Endodermal cell (in vitro differentiated cells): ENCODE data around the gene SLIT3. TPM values are rescaled to one million over a fixed set of nuclear protein-coding genes. Genes with fewer than 3 reads are reported as not detected.

Experiments
- DNase-seq: peaks from one replicate; pipeline ENCODE4 v3.0.0-alpha.2; 2017
- H3K27ac ChIP-seq: 2 replicates; pipeline ENCODE4 v1.5.1; 2013; ENCODE audit warnings: mild to moderate bottlenecking, low read depth, low read length, moderate library complexity
- H3K27me3 ChIP-seq: 2 replicates; pipeline ENCODE4 v1.6.1; 2013; ENCODE audit warnings: mild to moderate bottlenecking, low read length, moderate library complexity; ENCODE audit not compliant: insufficient read depth, control insufficient read depth, poor library complexity, severe bottlenecking
- H3K36me3 ChIP-seq: 2 replicates; pipeline ENCODE4 v1.7.0; 2013; ENCODE audit warnings: mild to moderate bottlenecking, low read length, moderate library complexity; ENCODE audit not compliant: control insufficient read depth, insufficient read depth
- H3K4me1 ChIP-seq: one replicate; pipeline ENCODE4 v1.7.0; 2013; ENCODE audit warnings: low read length; ENCODE audit not compliant: control insufficient read depth, insufficient read depth
- H3K4me3 ChIP-seq: 2 replicates; pipeline ENCODE4 v1.5.1; 2013; ENCODE audit warnings: mild to moderate bottlenecking, low read length, moderate library complexity
- H3K9ac ChIP-seq: 2 replicates; pipeline ENCODE4 v1.6.1; 2013; ENCODE audit warnings: mild to moderate bottlenecking, low read length, moderate library complexity; ENCODE audit not compliant: poor library complexity, severe bottlenecking; ENCODE audit errors: extremely low read depth
- H3K9me3 ChIP-seq: 2 replicates; pipeline ENCODE4 v1.6.1; 2013; ENCODE audit warnings: mild to moderate bottlenecking, low read length, moderate library complexity; ENCODE audit not compliant: control insufficient read depth
- H3K27ac Mint-ChIP-seq: 2 replicates; pipeline ENCODE4 v1.8.0; 2020; ENCODE audit warnings: mixed read lengths
- H3K27me3 Mint-ChIP-seq: 2 replicates; pipeline ENCODE4 v1.8.0; 2021; ENCODE audit warnings: mild to moderate bottlenecking, mixed read lengths; ENCODE audit not compliant: insufficient read depth
- H3K36me3 Mint-ChIP-seq: 2 replicates; pipeline ENCODE4 v1.8.0; 2020; ENCODE audit warnings: low read depth, mixed read lengths
- H3K4me1 Mint-ChIP-seq: 2 replicates; pipeline ENCODE4 v1.8.0; 2020; ENCODE audit warnings: mixed read lengths
- H3K4me3 Mint-ChIP-seq: 2 replicates; pipeline ENCODE4 v1.8.0; 2020; ENCODE audit warnings: mild to moderate bottlenecking, moderate library complexity, mixed read lengths
- H3K9me3 Mint-ChIP-seq: 2 replicates; pipeline ENCODE4 v1.8.0; 2020; ENCODE audit warnings: mild to moderate bottlenecking, mixed read lengths
- WGBS, 2 experiments: methylation state at CpG; one replicate each; pipeline versions ENCODE4 v1.1.5 to v1.1.7; 2013; ENCODE audit warnings: missing lambda C conversion rate in 2 of 2, mixed read lengths in 1 of 2; ENCODE audit not compliant: insufficient coverage in 1 of 2, insufficient read length in 1 of 2; 5-methylcytosine and 5-hydroxymethylcytosine counted together
- total RNA-seq, 2 donors: library from RNA; stranded (reverse); fragmentation: NEBNext Ultra II Directional in 1 of 2; extraction: Animal tissue kit (Norgen Biotek cat#: 25700) in 1 of 2; gene quantifications; 2 replicates in 1 of 2; 3 replicates in 1 of 2; pipeline ENCODE4 v1.2.1, GENCODE V29; 2021
- TF ChIP-seq, protein P1 (sequence below): fragments of 200-600 bp; sonication (generic); conservative IDR thresholded peaks from 2 replicates; pipeline ENCODE4 v1.5.0; 2021; ENCODE audit warnings: antibody characterized with exemption, mild to moderate bottlenecking

Gene SLIT3
- total RNA-seq, 2 donors from 2014 or later, result 2.5 to 3.4 TPM

DNA sequence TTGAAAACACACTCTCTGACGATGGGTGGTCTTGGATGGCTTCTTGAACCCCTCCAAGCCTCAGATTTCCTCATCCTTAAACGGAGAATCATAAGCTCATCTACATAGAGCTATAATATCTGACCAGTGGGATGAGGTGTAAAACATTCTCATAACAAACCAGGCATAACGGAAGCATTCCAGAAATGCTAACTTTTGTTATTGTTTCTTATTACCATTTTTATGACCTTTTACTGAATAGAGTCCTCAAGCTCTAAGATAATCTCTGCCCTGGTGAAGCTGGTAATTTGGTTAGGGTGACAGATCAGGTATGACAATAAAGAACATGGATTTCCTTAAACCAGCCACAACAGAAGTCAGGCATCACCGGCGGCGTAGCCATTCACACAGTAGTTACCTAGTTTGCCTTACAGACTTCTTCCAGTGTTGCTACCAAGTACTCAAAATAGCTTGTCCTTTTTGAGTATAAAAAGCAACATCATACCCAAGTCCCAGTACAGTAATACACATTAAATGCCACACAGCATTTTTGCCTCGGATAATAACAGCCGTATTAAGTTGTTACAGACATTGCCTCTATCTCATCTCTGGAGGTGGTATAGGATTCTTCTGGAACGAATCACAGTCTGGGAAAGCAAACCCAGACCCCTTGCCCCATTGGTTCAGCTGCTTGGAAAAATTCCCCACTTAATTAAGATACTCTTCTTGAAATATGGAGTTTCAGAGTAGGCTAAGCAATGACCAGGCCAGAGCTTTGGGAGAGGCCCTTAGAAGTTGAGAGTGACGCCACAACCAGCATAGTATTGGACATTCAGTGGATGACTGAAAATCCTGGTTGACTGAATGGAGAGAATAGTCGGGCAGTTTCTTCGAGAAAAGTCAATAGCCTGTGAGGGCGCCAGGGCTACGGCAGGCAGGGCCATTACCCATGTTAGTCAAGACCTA is 252.5 kb downstream of the SLIT3 start:
- WGBS, 2 experiments, result 93 to 94% methylated on average over 14 of the region's 14 CpGs
- no peaks in the 10 kb centered on the region for H3K36me3 Mint-ChIP-seq

GRCh38 chr5:169044962-169045361 is 256.0 kb downstream of the SLIT3 start:
- H3K27me3 Mint-ChIP-seq, result peaks cover 17% of the 10 kb centered on the region
- H3K9ac ChIP-seq, result no peak overlapping the region
- WGBS, 2 experiments, result 85 to 95% methylated on average over 5 to 6 of the region's 6 CpGs
- H3K27ac ChIP-seq, result no peak overlapping the region
- H3K27me3 ChIP-seq, result peaks cover 8% of the 10 kb centered on the region
- no peaks in the 10 kb centered on the region for H3K36me3 Mint-ChIP-seq
- H3K4me1 ChIP-seq, result no peaks in the 10 kb centered on the region
- H3K4me1 Mint-ChIP-seq, result no peaks in the 10 kb centered on the region
- no peak overlapping the region for H3K27ac Mint-ChIP-seq
- H3K9me3 Mint-ChIP-seq, result peaks cover 2% of the 10 kb centered on the region
- no peaks in the 10 kb centered on the region for H3K9me3 ChIP-seq
- TF ChIP-seq, protein P1, sequence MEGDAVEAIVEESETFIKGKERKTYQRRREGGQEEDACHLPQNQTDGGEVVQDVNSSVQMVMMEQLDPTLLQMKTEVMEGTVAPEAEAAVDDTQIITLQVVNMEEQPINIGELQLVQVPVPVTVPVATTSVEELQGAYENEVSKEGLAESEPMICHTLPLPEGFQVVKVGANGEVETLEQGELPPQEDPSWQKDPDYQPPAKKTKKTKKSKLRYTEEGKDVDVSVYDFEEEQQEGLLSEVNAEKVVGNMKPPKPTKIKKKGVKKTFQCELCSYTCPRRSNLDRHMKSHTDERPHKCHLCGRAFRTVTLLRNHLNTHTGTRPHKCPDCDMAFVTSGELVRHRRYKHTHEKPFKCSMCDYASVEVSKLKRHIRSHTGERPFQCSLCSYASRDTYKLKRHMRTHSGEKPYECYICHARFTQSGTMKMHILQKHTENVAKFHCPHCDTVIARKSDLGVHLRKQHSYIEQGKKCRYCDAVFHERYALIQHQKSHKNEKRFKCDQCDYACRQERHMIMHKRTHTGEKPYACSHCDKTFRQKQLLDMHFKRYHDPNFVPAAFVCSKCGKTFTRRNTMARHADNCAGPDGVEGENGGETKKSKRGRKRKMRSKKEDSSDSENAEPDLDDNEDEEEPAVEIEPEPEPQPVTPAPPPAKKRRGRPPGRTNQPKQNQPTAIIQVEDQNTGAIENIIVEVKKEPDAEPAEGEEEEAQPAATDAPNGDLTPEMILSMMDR, result no peak
- H3K4me3 Mint-ChIP-seq, result no peak overlapping the region
- H3K36me3 ChIP-seq, result no peaks in the 10 kb centered on the region
- DNase-seq, result no peak
- H3K4me3 ChIP-seq, result no peak overlapping the region

More for the DNA sequence above, 252.5 kb downstream of the SLIT3 start:
- Mint-ChIP-seq H3K4me3 (no peak overlapping the region), H3K27me3 (peaks cover 16% of the 10 kb centered on the region), H3K4me1 (no peaks in the 10 kb centered on the region), H3K9me3 (peaks cover 2% of the 10 kb centered on the region), H3K27ac (no peak overlapping the region)
- H3K36me3 ChIP-seq, result no peaks in the 10 kb centered on the region
- no peak overlapping the region for H3K27ac ChIP-seq
- H3K4me1 ChIP-seq, result no peaks in the 10 kb centered on the region
- H3K4me3 ChIP-seq, result no peak overlapping the region
- DNase-seq, result no peak
- no peak overlapping the region for H3K9ac ChIP-seq
- no peaks in the 10 kb centered on the region for H3K27me3 ChIP-seq
- H3K9me3 ChIP-seq, result no peaks in the 10 kb centered on the region
- TF ChIP-seq, protein P1, result no peak

DNA sequence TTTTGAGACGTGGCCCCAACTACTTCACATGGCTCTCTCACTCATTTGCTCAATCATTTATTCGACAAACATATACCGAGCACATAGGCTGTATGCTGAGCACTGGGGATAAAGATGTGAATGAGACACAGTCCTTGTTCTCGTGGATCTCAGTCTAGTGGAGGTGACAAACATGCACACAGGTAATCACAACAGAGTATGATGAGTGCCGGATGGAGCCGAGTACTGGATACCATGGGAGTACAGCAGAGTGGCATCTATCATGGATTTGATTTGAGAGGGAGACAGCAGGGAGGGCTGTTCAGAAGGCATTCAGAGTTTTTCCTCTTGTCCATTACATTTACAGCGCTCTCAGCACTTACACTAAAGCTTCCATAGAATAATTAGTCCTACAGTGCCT is 259.8 kb downstream of the SLIT3 start:
- WGBS, 2 experiments, result 96 to 98% methylated on average over 6 to 7 of the region's 7 CpGs

More for the DNA sequence above, 259.8 kb downstream of the SLIT3 start:
- Mint-ChIP-seq H3K4me1 (peaks cover 5% of the 10 kb centered on the region), H3K27ac (no peak overlapping the region), H3K27me3 (peaks cover 38% of the 10 kb centered on the region), H3K36me3 (no peaks in the 10 kb centered on the region), H3K9me3 (peaks cover 2% of the 10 kb centered on the region), H3K4me3 (no peak overlapping the region)
- Histone ChIP-seq H3K9me3 (no peaks in the 10 kb centered on the region), H3K4me1 (no peaks in the 10 kb centered on the region), H3K4me3 (no peak overlapping the region), H3K36me3 (no peaks in the 10 kb centered on the region), H3K27ac (no peak overlapping the region), H3K27me3 (peaks cover 8% of the 10 kb centered on the region), H3K9ac (no peak overlapping the region)
- DNase-seq, result no peak
- TF ChIP-seq, protein P1, result no peak
